Fibroblast of the aortic adventitia (primary cell): ENCODE results near the gene PLEKHG3. TPM values are rescaled to one million over a fixed set of nuclear protein-coding genes. Genes with fewer than 3 reads are reported as not detected.

Experiments
- DNase-seq: peaks from one replicate; pipeline ENCODE4 v3.0.0-alpha.2; 2010; ENCODE audit warnings: low read depth
- H3K4me3 ChIP-seq: 2 replicates; pipeline ENCODE4 v1.5.1; 2011; ENCODE audit warnings: low read depth, mild to moderate bottlenecking, control low read depth, low read length, moderate library complexity
- total RNA-seq: library from RNA; depleted of rRNA; stranded (reverse); fragments of >200 nt; gene quantifications from 2 replicates; pipeline ENCODE4 v1.2.3, GENCODE V29; 2012; ENCODE audit warnings: low replicate concordance
- TF ChIP-seq, protein P1 (sequence below): IDR thresholded peaks from 2 replicates; pipeline ENCODE4 v1.5.1; 2011; ENCODE audit warnings: mild to moderate bottlenecking, low read length, control low read depth, inconsistent platforms; ENCODE audit not compliant: insufficient read depth

Gene PLEKHG3
- total RNA-seq, 1 donor: 9.0 TPM

DNA sequence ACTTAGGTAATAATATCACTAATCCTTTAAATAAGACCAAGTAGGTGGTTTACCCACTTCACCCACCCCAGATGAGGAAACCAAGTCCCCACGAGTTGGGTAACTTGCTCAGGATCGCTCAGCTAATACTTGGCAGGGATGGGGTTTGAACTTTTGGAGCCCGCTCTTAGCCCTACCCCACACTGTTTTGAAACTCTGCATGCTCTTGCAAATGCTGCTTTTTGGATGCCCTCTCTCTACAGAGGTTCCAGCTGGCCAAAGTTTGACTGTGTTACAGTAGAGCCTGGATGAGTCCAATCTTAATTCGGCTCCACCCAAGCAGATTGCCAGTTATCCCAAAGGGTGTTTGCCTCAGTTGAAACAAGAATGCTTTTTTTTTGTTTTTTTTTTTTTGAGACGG is 6.8 kb downstream of the PLEKHG3 start:
- DNase-seq: peak; percentile 62
- no peak overlapping the region for H3K4me3 ChIP-seq
- TF ChIP-seq, protein P1, sequence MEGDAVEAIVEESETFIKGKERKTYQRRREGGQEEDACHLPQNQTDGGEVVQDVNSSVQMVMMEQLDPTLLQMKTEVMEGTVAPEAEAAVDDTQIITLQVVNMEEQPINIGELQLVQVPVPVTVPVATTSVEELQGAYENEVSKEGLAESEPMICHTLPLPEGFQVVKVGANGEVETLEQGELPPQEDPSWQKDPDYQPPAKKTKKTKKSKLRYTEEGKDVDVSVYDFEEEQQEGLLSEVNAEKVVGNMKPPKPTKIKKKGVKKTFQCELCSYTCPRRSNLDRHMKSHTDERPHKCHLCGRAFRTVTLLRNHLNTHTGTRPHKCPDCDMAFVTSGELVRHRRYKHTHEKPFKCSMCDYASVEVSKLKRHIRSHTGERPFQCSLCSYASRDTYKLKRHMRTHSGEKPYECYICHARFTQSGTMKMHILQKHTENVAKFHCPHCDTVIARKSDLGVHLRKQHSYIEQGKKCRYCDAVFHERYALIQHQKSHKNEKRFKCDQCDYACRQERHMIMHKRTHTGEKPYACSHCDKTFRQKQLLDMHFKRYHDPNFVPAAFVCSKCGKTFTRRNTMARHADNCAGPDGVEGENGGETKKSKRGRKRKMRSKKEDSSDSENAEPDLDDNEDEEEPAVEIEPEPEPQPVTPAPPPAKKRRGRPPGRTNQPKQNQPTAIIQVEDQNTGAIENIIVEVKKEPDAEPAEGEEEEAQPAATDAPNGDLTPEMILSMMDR: no peak

GRCh38 chr14:64713677-64714076 is 9.5 kb downstream of the PLEKHG3 start:
- TF ChIP-seq, protein P1: no peak
- no peak for DNase-seq
- no peak overlapping the region for H3K4me3 ChIP-seq

GRCh38 chr14:64714432-64715025 is 10.3 kb downstream of the PLEKHG3 start:
- TF ChIP-seq, protein P1: no peak
- no peak overlapping the region for H3K4me3 ChIP-seq
- no peak for DNase-seq

- TF ChIP-seq, protein P1: no peak
- no peak overlapping the region for H3K4me3 ChIP-seq
- DNase-seq: no peak
Measured at GRCh38 chr14:64715146-64715627, 11.0 kb downstream of the PLEKHG3 start.

DNA sequence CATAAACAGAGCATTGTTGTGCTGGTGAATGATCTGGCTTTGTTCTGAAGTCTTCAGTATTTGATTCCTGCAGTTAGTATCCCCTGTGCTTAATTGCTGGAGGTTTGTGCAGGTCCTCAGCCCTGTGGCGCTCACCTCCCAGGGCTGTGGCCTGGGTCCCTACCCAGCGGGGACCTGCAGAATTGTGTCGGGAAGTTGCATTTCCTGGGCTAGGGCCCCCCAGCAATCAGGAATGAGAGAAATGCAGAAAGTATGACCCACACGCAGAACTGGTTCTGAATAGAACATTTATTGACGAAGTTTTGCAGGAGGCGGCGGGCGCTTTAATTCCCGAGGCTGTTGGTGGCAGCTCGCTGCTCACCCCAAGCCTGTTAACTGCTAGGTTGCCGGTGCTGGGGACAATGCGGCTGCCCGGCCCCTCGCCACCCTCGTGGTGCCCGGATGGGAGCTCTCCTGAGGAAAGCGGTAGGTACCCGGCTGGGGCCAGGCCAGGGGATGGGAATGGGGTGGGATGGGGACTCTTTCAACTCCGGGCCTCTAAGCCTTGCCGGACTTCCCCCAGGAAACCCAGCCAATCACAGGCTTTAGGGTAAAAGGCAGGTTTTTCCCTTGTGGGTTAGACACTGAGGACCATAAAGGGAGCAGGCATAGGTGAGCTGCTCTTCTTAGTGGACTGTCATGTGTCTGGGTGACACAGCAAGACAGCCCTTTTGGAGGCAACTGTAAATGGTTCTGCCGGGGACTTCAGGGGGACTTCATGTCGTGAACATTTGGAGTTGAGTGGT is 11.6 kb downstream of the PLEKHG3 start:
- H3K4me3 ChIP-seq: no peak overlapping the region
- no peak for DNase-seq
- TF ChIP-seq, protein P1: no peak

DNA sequence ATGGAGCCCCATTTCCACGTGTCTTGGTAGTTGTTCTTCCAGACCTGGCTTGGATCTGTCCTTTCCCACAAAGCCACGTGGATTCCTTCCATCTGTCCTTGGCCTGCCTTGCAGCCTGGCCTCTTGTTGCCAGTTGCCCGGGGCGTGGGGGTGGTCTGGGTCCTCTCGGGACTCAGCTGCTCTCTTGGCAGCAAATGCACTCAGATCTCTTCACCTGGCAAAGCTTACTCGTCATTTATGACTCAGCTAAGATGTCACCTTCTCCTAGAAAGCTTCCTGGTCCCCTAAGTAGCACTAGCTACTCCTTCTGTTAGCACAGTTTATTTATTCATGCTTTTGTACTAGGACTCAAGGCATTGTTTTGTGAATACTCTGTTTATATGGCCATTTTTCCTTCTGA is 13.6 kb downstream of the PLEKHG3 start:
- no peak overlapping the region for H3K4me3 ChIP-seq
- TF ChIP-seq, protein P1: no peak
- DNase-seq: no peak
